GM10248 (cell line): ENCODE measurements around the gene KIF1C.
"Not testable (repeated sequence)": the region's sequence is repeated elsewhere in the genome, so short reads cannot be mapped to it uniquely, and the experiment has no call there.

Experiments used
- CTCF ChIA-PET: fragments of 300-600 bp; sonication (Branson Sonifier 250); formaldehyde crosslinking; extraction: SDS; loops from one replicate; lab custom pipeline; 2021; ENCODE audit warnings: antibody characterized with exemption; lab: Yijun Ruan, JAX
- POLR2A ChIA-PET: fragments of 350-650 bp; sonication (Branson Sonifier 250); formaldehyde crosslinking; extraction: SDS; loops from one replicate; lab custom pipeline; 2020; ENCODE audit warnings: antibody characterized with exemption; lab: Yijun Ruan, JAX
- DNase-seq: peaks from one replicate; pipeline ENCODE4 v3.0.0; 2012; ENCODE audit errors: extremely low spot score
- TF ChIP-seq, protein P1 (sequence below): IDR thresholded peaks from 2 replicates; pipeline ENCODE4 v1.5.1; 2012; ENCODE audit warnings: mild to moderate bottlenecking, low read depth; ENCODE audit errors: extremely low read depth, missing control alignments, control extremely low read depth

Gene KIF1C

DNA sequence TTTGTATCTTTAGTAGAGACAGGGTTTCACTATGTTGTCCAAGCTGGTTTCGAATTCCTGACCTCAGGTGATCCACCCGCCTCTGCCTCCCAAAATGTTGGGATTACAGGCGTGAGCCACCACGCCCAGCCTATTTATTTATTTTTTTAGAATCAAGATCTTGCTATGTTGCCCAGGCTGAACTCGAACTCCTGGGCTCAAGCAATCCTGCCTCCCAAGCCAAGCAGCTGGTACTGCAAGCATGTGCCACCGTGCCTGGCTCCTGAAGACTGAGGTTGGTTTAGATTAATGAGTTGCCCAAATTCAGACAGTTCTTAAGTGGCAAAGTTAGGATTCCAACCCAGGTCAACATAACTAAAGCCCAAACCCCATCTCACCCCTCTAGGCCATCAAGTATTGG is 29.5 kb downstream of the KIF1C start:
- TF ChIP-seq, protein P1, sequence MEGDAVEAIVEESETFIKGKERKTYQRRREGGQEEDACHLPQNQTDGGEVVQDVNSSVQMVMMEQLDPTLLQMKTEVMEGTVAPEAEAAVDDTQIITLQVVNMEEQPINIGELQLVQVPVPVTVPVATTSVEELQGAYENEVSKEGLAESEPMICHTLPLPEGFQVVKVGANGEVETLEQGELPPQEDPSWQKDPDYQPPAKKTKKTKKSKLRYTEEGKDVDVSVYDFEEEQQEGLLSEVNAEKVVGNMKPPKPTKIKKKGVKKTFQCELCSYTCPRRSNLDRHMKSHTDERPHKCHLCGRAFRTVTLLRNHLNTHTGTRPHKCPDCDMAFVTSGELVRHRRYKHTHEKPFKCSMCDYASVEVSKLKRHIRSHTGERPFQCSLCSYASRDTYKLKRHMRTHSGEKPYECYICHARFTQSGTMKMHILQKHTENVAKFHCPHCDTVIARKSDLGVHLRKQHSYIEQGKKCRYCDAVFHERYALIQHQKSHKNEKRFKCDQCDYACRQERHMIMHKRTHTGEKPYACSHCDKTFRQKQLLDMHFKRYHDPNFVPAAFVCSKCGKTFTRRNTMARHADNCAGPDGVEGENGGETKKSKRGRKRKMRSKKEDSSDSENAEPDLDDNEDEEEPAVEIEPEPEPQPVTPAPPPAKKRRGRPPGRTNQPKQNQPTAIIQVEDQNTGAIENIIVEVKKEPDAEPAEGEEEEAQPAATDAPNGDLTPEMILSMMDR = no peak
- ChIA-PET POLR2A (no interaction called here), CTCF (interaction anchor here (1.5 to 5.6 kb wide), 2 partner anchors 11 to 34 kb away, joined by 3 to 52 read pairs; no protein-coding TSS in a partner anchor)
- no peak for DNase-seq

DNA sequence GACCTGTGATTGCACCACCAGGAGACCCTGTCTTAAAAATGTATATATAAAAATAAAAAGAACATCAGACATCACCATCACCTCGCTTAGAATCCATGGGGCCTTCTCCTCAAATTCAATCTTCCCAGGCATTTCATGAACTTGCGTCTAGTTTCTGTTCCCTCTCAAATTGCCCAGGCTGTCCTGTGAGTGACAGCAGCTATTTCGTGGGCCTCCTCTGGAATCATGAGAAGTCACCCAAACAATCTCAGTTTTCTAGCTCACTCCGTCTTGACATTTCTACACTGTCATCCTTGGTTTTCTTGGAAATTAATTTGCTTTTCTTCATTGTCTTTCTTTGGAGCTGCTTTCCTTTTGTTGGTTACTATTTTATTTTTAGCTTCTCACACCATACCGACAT is 30.2 kb downstream of the KIF1C start:
- CTCF ChIA-PET = interaction anchor here (1.0 to 5.6 kb wide), 3 partner anchors 9 to 34 kb away, joined by 3 to 52 read pairs (median 3); no protein-coding TSS in a partner anchor
- no peak for DNase-seq
- POLR2A ChIA-PET = interaction anchor here (0.6 kb wide), 1 partner anchor 25 kb away, joined by 4 read pairs; no protein-coding TSS in a partner anchor
- TF ChIP-seq, protein P1 = no peak

DNA sequence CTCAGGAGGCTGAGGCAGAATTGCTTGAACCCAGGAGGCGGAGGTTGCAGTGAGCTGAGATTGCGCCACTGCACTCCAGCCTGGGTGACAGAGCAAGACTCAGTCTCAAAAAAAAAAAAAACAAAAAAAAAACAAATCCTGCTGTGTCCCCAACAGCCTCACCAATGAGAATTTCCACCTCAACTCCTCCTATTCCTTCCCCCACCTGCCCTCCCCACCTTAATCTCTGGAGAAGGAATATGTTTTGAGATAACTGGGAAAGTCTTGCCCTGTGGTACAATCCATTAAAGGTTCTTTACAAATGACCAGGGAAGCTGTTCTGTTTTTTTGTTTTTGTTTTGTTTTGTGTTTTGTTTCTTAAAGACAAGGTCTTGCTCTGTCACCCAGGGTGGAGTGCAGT is 32.4 kb downstream of the KIF1C start:
- DNase-seq = not testable (repeated sequence)
- CTCF ChIA-PET = interaction anchor here (0.7 to 5.6 kb wide), 15 partner anchors 9 to 172 kb away, joined by 3 to 52 read pairs (median 4); partner anchors contain the start of genes C17orf107, INCA1 and KIF1C
- POLR2A ChIA-PET = interaction anchor here (0.6 to 0.7 kb wide), 2 partner anchors 14 to 83 kb away, joined by 7 to 9 read pairs; no protein-coding TSS in a partner anchor

DNA sequence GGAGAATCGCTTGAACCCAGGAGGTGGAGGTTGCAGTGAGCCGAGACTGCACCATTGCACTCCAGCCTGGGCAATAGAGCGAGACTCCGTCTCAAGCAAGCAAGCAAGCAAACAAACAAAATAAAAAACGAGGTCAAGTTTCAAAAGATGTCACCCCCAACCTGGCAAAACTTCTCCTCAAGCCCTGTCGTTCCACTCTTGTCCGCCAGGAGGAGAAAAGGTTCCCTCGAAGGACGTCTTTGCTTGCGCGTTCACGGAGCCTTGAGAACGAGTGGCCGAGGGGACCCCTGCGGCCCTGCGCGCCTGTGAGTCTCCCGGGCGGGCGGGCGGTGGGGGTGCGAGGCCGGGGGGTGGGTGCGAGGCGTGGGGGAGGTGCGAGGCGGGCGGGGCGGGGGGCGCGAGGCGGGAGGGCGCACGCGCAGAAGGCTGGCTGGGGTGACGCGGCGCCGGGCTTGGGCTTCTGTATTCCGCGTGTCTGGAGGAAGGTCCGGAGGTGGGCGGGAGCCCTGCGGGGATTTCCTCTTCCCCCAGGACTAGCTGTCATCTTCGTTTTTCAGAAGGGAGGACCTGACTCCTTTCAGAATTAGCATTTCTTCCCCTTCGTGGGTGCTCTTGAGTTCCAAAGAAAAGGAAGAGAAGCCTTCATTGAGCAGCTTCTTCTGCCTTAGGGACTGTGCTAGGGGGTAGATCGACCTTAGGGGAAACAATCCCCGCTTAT is 33.8 kb downstream of the KIF1C start:
- TF ChIP-seq, protein P1 = peak; percentile 73
- POLR2A ChIA-PET = interaction anchor here (0.6 kb wide), 1 partner anchor 130 kb away, joined by 3 read pairs; no protein-coding TSS in a partner anchor
- CTCF ChIA-PET = interaction anchor here (0.6 to 5.6 kb wide), 21 partner anchors 10 to 240 kb away, joined by 3 to 52 read pairs (median 3); partner anchors contain the start of genes CHRNE, INCA1 and KIF1C
- DNase-seq = peak; percentile 91

DNA sequence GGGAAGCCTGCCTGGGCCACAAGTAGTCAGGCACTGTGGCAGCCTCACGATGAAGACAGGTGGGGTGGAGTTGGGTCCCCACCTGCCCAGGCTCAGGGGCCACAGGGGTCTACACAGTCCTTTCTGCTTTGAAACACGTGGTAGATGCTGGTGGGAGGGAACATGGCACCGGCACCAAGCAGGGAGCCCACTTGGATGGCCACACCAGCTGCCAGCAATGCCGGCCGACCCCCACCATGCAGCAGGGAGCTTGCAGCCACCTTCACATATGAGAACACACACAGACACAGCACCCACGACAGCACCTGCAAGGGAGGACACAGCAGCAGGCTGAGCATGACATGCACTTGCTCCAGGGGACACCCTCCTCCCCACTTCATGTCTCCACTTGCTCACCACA is 35.1 kb downstream of the KIF1C start:
- TF ChIP-seq, protein P1 = no peak
- DNase-seq = no peak
- CTCF ChIA-PET = interaction anchor here (3.7 kb wide), 1 partner anchor 15 kb away, joined by 35 read pairs; no protein-coding TSS in a partner anchor
- POLR2A ChIA-PET = no interaction called here

DNA sequence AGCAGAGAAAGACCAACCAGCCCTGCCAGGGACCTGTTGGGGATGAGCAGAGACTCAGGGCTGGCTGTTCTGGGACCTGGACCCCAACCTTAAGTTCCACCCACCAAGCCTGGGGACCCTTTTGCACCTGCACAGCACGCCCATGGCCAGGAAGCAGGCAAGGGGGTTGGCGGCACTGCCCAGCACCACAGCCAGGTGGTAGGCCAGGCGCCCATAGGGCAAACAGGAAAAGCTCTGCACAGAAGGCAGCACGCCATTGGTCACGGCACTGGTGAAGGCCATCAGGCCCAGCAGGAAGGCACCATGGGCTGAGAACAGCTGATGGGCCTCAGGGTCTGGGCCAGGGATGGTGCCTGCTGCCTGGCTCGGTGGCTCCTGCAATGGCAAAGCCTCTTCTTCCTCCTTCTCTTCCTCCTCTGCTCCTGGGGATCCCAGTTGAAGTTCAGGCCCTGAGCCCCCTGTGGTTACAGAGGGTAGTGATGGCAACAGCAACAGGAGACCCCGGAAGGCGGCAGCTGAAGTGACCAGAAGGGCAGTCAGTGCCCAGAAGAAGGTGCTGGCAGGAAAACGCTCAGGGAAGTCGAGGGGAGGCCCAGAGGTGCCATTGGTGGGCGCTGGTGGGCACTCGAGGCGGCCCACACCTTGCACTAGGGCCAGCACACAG is 35.7 kb downstream of the KIF1C start:
- no peak for DNase-seq
- POLR2A ChIA-PET = no interaction called here
- TF ChIP-seq, protein P1 = no peak
- CTCF ChIA-PET = no interaction called here
